Glutamatergic neuron (in vitro differentiated cells): ENCODE measurements around the gene SERPINE1. TPM values are rescaled to one million over a fixed set of nuclear protein-coding genes. Genes with fewer than 3 reads are reported as not detected.

Experiments
- DNase-seq: peaks from one replicate; pipeline ENCODE4 v3.0.0; 2022
- H3K27ac Mint-ChIP-seq: one replicate; pipeline ENCODE4 v1.8.0; 2020; ENCODE audit warnings: mild to moderate bottlenecking, mixed read lengths, inconsistent platforms; ENCODE audit not compliant: unreplicated experiment
- H3K27me3 Mint-ChIP-seq: one replicate; pipeline ENCODE4 v1.8.0; 2020; ENCODE audit warnings: mild to moderate bottlenecking, moderate library complexity, mixed read lengths, inconsistent platforms; ENCODE audit not compliant: unreplicated experiment
- H3K36me3 Mint-ChIP-seq: one replicate; pipeline ENCODE4 v1.8.0; 2020; ENCODE audit warnings: mild to moderate bottlenecking, mixed read lengths, inconsistent platforms; ENCODE audit not compliant: unreplicated experiment
- H3K4me1 Mint-ChIP-seq: one replicate; pipeline ENCODE4 v1.8.0; 2020; ENCODE audit warnings: mild to moderate bottlenecking, low read depth, mixed read lengths, inconsistent platforms; ENCODE audit not compliant: unreplicated experiment
- H3K4me3 Mint-ChIP-seq: one replicate; pipeline ENCODE4 v1.8.0; 2020; ENCODE audit warnings: mild to moderate bottlenecking, mixed read lengths, inconsistent platforms; ENCODE audit not compliant: unreplicated experiment
- H3K9me3 Mint-ChIP-seq: one replicate; pipeline ENCODE4 v1.8.0; 2020; ENCODE audit warnings: mild to moderate bottlenecking, moderate library complexity, mixed read lengths, inconsistent platforms; ENCODE audit not compliant: unreplicated experiment
- CTCF ChIP-seq: fragments of 200-600 bp; sonication (generic); IDR thresholded peaks from one replicate; pipeline ENCODE4 v1.5.0; 2021; ENCODE audit not compliant: partially characterized antibody, unreplicated experiment
- total RNA-seq: library from RNA; stranded (reverse); fragmentation: NEBNext Ultra II Directional; extraction: Animal tissue kit (Norgen Biotek cat#: 25700); gene quantifications from one replicate; pipeline ENCODE4 v1.2.1, GENCODE V29; 2021; ENCODE audit not compliant: unreplicated experiment

Gene SERPINE1
- total RNA-seq, 1 donor from 2014 or later: not detected

GRCh38 chr7:101096331-101096956 lies 30.5 kb upstream of the SERPINE1 start:
- Mint-ChIP-seq H3K4me1 (peaks cover 3% of the 10 kb centered on the region), H3K9me3 (peaks cover 3% of the 10 kb centered on the region), H3K36me3 (no peaks in the 10 kb centered on the region), H3K27ac (no peak overlapping the region), H3K4me3 (no peak overlapping the region), H3K27me3 (peaks cover 2% of the 10 kb centered on the region)
- no peak for TF ChIP-seq CTCF
- no peak for DNase-seq

GRCh38 chr7:101096957-101097347 lies 30.0 kb upstream of the SERPINE1 start:
- H3K4me1 Mint-ChIP-seq: peaks cover 3% of the 10 kb centered on the region
- H3K27ac Mint-ChIP-seq: no peak overlapping the region
- H3K27me3 Mint-ChIP-seq: peaks cover 2% of the 10 kb centered on the region
- DNase-seq: no peak
- TF ChIP-seq CTCF: no peak
- H3K36me3 Mint-ChIP-seq: no peaks in the 10 kb centered on the region
- H3K9me3 Mint-ChIP-seq: peaks cover 3% of the 10 kb centered on the region
- no peak overlapping the region for H3K4me3 Mint-ChIP-seq

- Mint-ChIP-seq H3K4me1 (peaks cover 3% of the 10 kb centered on the region), H3K27ac (no peak overlapping the region)
- no peak for TF ChIP-seq CTCF
Observed at GRCh38 chr7:101097561-101097960, 29.3 kb upstream of the SERPINE1 start.

GRCh38 chr7:101099969-101100781 lies 26.7 kb upstream of the SERPINE1 start:
- DNase-seq: peak; percentile 71
- H3K27ac Mint-ChIP-seq: peak overlapping the region; percentile 80
- TF ChIP-seq CTCF: no peak
- H3K36me3 Mint-ChIP-seq: no peaks in the 10 kb centered on the region
- peaks cover 1% of the 10 kb centered on the region for H3K9me3 Mint-ChIP-seq
- peaks cover 3% of the 10 kb centered on the region for H3K4me1 Mint-ChIP-seq
- H3K4me3 Mint-ChIP-seq: no peak overlapping the region
- peaks cover 2% of the 10 kb centered on the region for H3K27me3 Mint-ChIP-seq

More at GRCh38 chr7:101097561-101097960, 29.3 kb upstream of the SERPINE1 start:
- Mint-ChIP-seq H3K27me3 (peaks cover 2% of the 10 kb centered on the region), H3K36me3 (no peaks in the 10 kb centered on the region), H3K9me3 (peaks cover 3% of the 10 kb centered on the region), H3K4me3 (no peak overlapping the region)
- DNase-seq: no peak
